ENCODE results near the gene SERTAD3. TPM values are rescaled to one million over a fixed set of nuclear protein-coding genes. Genes with fewer than 3 reads are reported as not detected.

Gene SERTAD3
- total RNA-seq, 1 donor from 2014 or later: 26.5 TPM

DNA sequence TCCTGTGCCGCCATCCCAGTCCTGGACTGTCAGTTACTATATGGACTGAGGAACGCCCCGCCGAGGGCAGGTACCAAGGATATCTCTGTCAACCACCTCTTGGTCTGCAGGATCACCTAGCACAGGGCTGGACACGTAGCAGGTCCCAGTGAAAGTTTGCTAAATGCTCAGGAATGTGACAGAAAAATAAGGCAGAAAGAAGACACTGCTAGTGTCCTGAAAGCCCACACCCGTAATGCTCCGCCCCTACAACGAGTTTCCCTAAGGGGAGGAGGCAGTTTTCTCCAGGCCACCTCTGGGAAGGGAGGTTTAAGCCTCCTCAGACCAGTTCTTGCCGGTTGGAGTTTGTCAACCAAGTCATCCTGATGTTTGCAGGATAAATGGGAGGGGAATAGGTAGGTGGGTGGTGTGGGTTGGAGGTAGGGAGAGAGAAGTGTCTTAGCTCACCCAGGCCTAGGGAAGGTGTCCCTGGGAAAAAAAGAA lies 1.7 kb upstream of the SERTAD3 start:
- Mint-ChIP-seq H3K9me3 (ENCODE audit: low read depth) (no peaks in the 10 kb centered on the region), H3K27me3 (no peaks in the 10 kb centered on the region), H3K36me3 (ENCODE audit: insufficient read depth) (peaks cover 7% of the 10 kb centered on the region), H3K27ac (peak overlapping the region; percentile 62), H3K4me3 (ENCODE audit: low read depth) (peak overlapping the region; percentile 62), H3K4me1 (ENCODE audit: low read depth) (peaks cover 17% of the 10 kb centered on the region)
- no peak for DNase-seq (ENCODE audit: low spot score, unreplicated experiment)
- TF ChIP-seq, protein P1, sequence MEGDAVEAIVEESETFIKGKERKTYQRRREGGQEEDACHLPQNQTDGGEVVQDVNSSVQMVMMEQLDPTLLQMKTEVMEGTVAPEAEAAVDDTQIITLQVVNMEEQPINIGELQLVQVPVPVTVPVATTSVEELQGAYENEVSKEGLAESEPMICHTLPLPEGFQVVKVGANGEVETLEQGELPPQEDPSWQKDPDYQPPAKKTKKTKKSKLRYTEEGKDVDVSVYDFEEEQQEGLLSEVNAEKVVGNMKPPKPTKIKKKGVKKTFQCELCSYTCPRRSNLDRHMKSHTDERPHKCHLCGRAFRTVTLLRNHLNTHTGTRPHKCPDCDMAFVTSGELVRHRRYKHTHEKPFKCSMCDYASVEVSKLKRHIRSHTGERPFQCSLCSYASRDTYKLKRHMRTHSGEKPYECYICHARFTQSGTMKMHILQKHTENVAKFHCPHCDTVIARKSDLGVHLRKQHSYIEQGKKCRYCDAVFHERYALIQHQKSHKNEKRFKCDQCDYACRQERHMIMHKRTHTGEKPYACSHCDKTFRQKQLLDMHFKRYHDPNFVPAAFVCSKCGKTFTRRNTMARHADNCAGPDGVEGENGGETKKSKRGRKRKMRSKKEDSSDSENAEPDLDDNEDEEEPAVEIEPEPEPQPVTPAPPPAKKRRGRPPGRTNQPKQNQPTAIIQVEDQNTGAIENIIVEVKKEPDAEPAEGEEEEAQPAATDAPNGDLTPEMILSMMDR (IDR thresholded peaks at IDR 0.05; ENCODE audit: unreplicated experiment): no peak

- H3K9me3 Mint-ChIP-seq (ENCODE audit: low read depth): no peaks in the 10 kb centered on the region
- no peaks in the 10 kb centered on the region for H3K27me3 Mint-ChIP-seq
- peak overlapping the region; percentile 99 for H3K27ac Mint-ChIP-seq
- H3K4me3 Mint-ChIP-seq (ENCODE audit: low read depth): peak overlapping the region; percentile 95
- TF ChIP-seq, protein P1 (IDR thresholded peaks at IDR 0.05; ENCODE audit: unreplicated experiment): no peak
- peaks cover 17% of the 10 kb centered on the region for H3K4me1 Mint-ChIP-seq (ENCODE audit: low read depth)
- no peak for DNase-seq (ENCODE audit: low spot score, unreplicated experiment)
- H3K36me3 Mint-ChIP-seq (ENCODE audit: insufficient read depth): peaks cover 7% of the 10 kb centered on the region
Observed at GRCh38 chr19:40444825-40445312, 734 bp upstream of the SERTAD3 start.

DNA sequence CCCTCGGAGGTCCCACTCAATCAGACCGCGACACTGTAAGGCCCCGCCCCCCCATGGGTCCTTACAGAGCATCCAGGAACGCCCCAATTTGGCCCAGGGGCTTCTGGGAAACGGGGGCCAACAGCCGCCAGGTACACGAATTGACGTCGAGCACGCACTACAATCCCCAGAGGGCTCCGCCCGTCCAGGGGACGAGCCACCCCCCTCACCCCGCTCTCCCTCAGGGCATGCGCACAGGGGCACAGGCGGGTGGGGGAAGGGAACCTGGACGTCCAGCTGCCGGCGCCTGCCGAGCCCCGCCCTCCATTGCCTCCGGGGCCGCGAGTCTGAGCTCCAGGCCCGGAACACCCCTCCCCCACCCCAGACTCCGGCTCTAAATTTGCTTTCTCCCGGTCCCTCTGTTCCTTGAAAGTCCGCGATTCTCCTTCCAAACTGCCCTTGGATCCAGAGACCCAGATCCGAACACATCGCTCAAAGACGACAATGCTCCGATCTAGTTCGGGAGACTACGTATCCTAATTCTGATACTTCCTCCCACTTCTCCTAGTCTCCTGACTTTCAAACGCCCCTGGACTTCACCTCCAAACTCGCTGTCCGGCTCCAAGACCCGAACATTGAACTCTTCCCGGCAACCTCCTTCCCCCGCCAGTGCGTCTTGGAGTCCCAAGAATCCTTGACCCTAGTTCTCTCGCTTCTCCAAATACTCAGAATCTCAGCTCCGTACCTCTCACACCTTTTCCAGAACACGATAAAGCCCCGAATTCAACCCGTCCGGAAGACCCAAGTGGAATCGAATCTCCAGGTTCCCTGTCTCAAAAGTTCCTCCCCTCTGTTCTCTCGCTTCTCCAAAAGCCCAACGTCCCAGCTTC lies 770 bp downstream of the SERTAD3 start:
- Mint-ChIP-seq H3K4me3 (ENCODE audit: low read depth) (peak overlapping the region; percentile 95), H3K9me3 (ENCODE audit: low read depth) (no peaks in the 10 kb centered on the region), H3K27ac (peak overlapping the region; percentile 99), H3K36me3 (ENCODE audit: insufficient read depth) (peaks cover 7% of the 10 kb centered on the region), H3K27me3 (no peaks in the 10 kb centered on the region), H3K4me1 (ENCODE audit: low read depth) (peaks cover 17% of the 10 kb centered on the region)
- TF ChIP-seq, protein P1 (IDR thresholded peaks at IDR 0.05; ENCODE audit: unreplicated experiment): no peak
- DNase-seq (ENCODE audit: low spot score, unreplicated experiment): peak; percentile 99

DNA sequence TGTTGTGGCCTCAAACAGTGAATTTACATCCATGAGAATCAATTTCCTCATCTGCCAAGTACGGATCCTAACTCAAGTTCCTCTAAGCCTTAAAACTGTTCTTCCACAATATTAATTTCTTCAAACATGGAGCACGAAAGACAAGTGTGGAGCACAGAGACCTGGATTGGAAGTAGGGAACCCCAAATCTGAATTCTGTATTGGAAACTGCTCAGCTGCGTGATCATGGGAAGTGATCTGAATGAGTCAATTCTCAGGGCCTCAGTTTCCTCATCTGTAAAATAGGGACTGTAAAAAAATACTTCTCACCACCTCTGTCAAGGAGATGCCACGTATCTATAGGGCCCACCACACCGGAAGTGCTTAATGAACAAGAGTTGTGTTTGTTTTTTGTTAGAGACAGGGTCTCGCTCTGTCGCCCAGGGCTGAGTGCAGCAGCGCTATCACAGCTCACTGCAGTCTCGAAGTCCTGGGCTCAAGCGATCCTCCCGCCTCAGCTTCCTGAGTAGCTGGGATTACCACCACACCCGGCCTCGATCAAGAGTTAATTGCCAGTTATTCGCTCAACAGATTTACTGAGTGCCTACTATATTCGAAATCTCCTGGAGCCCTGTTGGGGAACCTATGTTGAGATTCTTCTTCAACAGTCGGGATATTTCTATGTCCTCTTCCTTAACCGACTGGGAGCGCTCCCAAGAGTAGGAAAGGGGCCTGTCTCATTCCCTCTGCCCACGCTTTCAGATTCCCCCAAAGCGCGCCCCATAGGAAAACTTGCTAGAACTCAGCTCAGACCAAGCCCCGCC lies 1.6 kb downstream of the SERTAD3 start:
- TF ChIP-seq, protein P1 (IDR thresholded peaks at IDR 0.05; ENCODE audit: unreplicated experiment): no peak
- Mint-ChIP-seq H3K27me3 (no peaks in the 10 kb centered on the region), H3K36me3 (ENCODE audit: insufficient read depth) (peaks cover 7% of the 10 kb centered on the region), H3K4me3 (ENCODE audit: low read depth) (peak overlapping the region; percentile 95), H3K9me3 (ENCODE audit: low read depth) (no peaks in the 10 kb centered on the region), H3K4me1 (ENCODE audit: low read depth) (peaks cover 17% of the 10 kb centered on the region), H3K27ac (peak overlapping the region; percentile 97)
- DNase-seq (ENCODE audit: low spot score, unreplicated experiment): no peak

- Mint-ChIP-seq H3K27ac (peak overlapping the region; percentile 97), H3K4me1 (ENCODE audit: low read depth) (peaks cover 17% of the 10 kb centered on the region), H3K4me3 (ENCODE audit: low read depth) (peak overlapping the region; percentile 95), H3K36me3 (ENCODE audit: insufficient read depth) (peaks cover 7% of the 10 kb centered on the region), H3K27me3 (no peaks in the 10 kb centered on the region), H3K9me3 (ENCODE audit: low read depth) (no peaks in the 10 kb centered on the region)
- TF ChIP-seq, protein P1 (IDR thresholded peaks at IDR 0.05; ENCODE audit: unreplicated experiment): no peak
- DNase-seq (ENCODE audit: low spot score, unreplicated experiment): no peak
Observed at GRCh38 chr19:40441719-40442253, 2.3 kb downstream of the SERTAD3 start.

Data from progenitor cell of endocrine pancreas (in vitro differentiated cells).